ENCODE data around the gene MACROD2.
"Not testable (repeated sequence)": the region's sequence is repeated elsewhere in the genome, so short reads cannot be mapped to it uniquely, and the experiment has no call there.

MACROD2 gene

GRCh38 chr20:15807271-15807670, 1812.0 kb downstream of the MACROD2 start:
- TF ChIP-seq CTCF (IDR thresholded peaks at IDR 0.05; ENCODE audit: low read depth, low read length, missing control alignments): no peak
- no peak for DNase-seq (ENCODE audit: low read depth)
- in situ Hi-C loops (cut with HindIII; ENCODE audit: low sequenced_read_pairs): no loop called here
- H3K4me3 ChIP-seq (ENCODE audit: low read depth, low read length): no peak overlapping the region

GRCh38 chr20:15807771-15808170, 1812.5 kb downstream of the MACROD2 start:
- DNase-seq (ENCODE audit: low read depth); in situ Hi-C loops (cut with HindIII; ENCODE audit: low sequenced_read_pairs): not testable (repeated sequence)

GRCh38 chr20:15811951-15812350, 1816.6 kb downstream of the MACROD2 start:
- in situ Hi-C loops (cut with HindIII; ENCODE audit: low sequenced_read_pairs): no loop called here
- H3K4me3 ChIP-seq (ENCODE audit: low read depth, low read length): no peak overlapping the region
- TF ChIP-seq CTCF (IDR thresholded peaks at IDR 0.05; ENCODE audit: low read depth, low read length, missing control alignments): no peak
- DNase-seq (ENCODE audit: low read depth): no peak

More at GRCh38 chr20:15807771-15808170, 1812.5 kb downstream of the MACROD2 start:
- not testable (repeated sequence) for H3K4me3 ChIP-seq (ENCODE audit: low read depth, low read length)

- H3K4me3 ChIP-seq (ENCODE audit: low read depth, low read length): no peak overlapping the region
- in situ Hi-C loops (cut with HindIII; ENCODE audit: low sequenced_read_pairs): no loop called here
- DNase-seq (ENCODE audit: low read depth): no peak
- TF ChIP-seq CTCF (IDR thresholded peaks at IDR 0.05; ENCODE audit: low read depth, low read length, missing control alignments): no peak
Observed at GRCh38 chr20:15812696-15813095, 1817.4 kb downstream of the MACROD2 start.

GRCh38 chr20:15814360-15814759, 1819.0 kb downstream of the MACROD2 start:
- H3K4me3 ChIP-seq (ENCODE audit: low read depth, low read length): no peak overlapping the region
- in situ Hi-C loops (cut with HindIII; ENCODE audit: low sequenced_read_pairs): no loop called here
- no peak for DNase-seq (ENCODE audit: low read depth)
- no peak for TF ChIP-seq CTCF (IDR thresholded peaks at IDR 0.05; ENCODE audit: low read depth, low read length, missing control alignments)

- DNase-seq (ENCODE audit: low read depth): no peak
- in situ Hi-C loops (cut with HindIII; ENCODE audit: low sequenced_read_pairs): no loop called here
- TF ChIP-seq CTCF (IDR thresholded peaks at IDR 0.05; ENCODE audit: low read depth, low read length, missing control alignments): no peak
- no peak overlapping the region for H3K4me3 ChIP-seq (ENCODE audit: low read depth, low read length)
Observed at GRCh38 chr20:15814911-15815310, 1819.6 kb downstream of the MACROD2 start.

GRCh38 chr20:15817351-15817750, 1822.0 kb downstream of the MACROD2 start:
- no peak overlapping the region for H3K4me3 ChIP-seq (ENCODE audit: low read depth, low read length)
- in situ Hi-C loops (cut with HindIII; ENCODE audit: low sequenced_read_pairs): no loop called here
- no peak for DNase-seq (ENCODE audit: low read depth)
- TF ChIP-seq CTCF (IDR thresholded peaks at IDR 0.05; ENCODE audit: low read depth, low read length, missing control alignments): no peak

Data from astrocyte of the cerebellum (primary cell).